IMR-90 (cell line): ENCODE measurements around the gene SLPI.

Source experiments
- BHLHE40 ChIP-seq: fragments of 150-350 bp; IDR thresholded peaks from 2 replicates; pipeline ENCODE4 v1.6.1; 2016; ENCODE audit warnings: mild to moderate bottlenecking, low read depth, low read length
- CEBPB ChIP-seq: IDR thresholded peaks from 2 replicates; pipeline ENCODE4 v1.6.1; 2012; ENCODE audit warnings: low read depth, low read length, improper control_type of control experiment
- CTCF ChIP-seq: conservative IDR thresholded peaks from 2 replicates; pipeline ENCODE4 v1.5.1; 2012; ENCODE audit warnings: mild to moderate bottlenecking, low read depth, low read length, improper control_type of control experiment
- MAFK ChIP-seq: IDR thresholded peaks from 2 replicates; pipeline ENCODE4 v1.6.1; 2012; ENCODE audit warnings: low read depth, low read length, improper control_type of control experiment
- MAZ ChIP-seq: IDR thresholded peaks from 2 replicates; pipeline ENCODE4 v1.6.1; 2012; ENCODE audit warnings: low read depth, mild to moderate bottlenecking, low read length, improper control_type of control experiment, moderate library complexity, borderline replicate concordance
- MXI1 ChIP-seq: IDR thresholded peaks from 2 replicates; pipeline ENCODE4 v1.6.1; 2012; ENCODE audit warnings: low read depth, mild to moderate bottlenecking, low read length, moderate library complexity, borderline replicate concordance
- NFE2L2 ChIP-seq: fragments of 150-350 bp; IDR thresholded peaks from 2 replicates; pipeline ENCODE4 v1.6.1; 2016; ENCODE audit warnings: low read depth, mild to moderate bottlenecking, low read length
- POLR2A ChIP-seq: IDR thresholded peaks from 2 replicates; pipeline ENCODE4 v1.6.1; 2012; ENCODE audit warnings: mild to moderate bottlenecking, low read depth, low read length
- RAD21 ChIP-seq: IDR thresholded peaks from 2 replicates; pipeline ENCODE4 v1.6.1; 2012; ENCODE audit warnings: low read length, improper control_type of control experiment
- RFX5 ChIP-seq: IDR thresholded peaks from 2 replicates; pipeline ENCODE4 v1.8.0; 2012; ENCODE audit warnings: low read depth, mild to moderate bottlenecking, low read length, moderate library complexity
- SMC3 ChIP-seq: fragments of 150-350 bp; IDR thresholded peaks from 2 replicates; pipeline ENCODE4 v1.6.1; 2016; ENCODE audit warnings: low read depth, mild to moderate bottlenecking, antibody characterized with exemption, low read length, moderate library complexity

- no peak for TF ChIP-seq SMC3
- TF ChIP-seq MAFK = no peak
- no peak for TF ChIP-seq CTCF
- no peak for TF ChIP-seq NFE2L2
- TF ChIP-seq RFX5 = no peak
- no peak for TF ChIP-seq POLR2A
- TF ChIP-seq MXI1 = no peak
- TF ChIP-seq BHLHE40 = no peak
- no peak for TF ChIP-seq MAZ
- TF ChIP-seq CEBPB = no peak
- TF ChIP-seq RAD21 = no peak
These were observed 40.3 kb upstream of the SLPI start for GRCh38 chr20:45294659-45295058.
